Esophagus muscularis mucosa (tissue), 4 donors: ENCODE results near the gene B4GALT1.

Experiments
- CTCF ChIP-seq, 3 experiments: fragments of 200-600 bp in 2 of 3; fragments of 450-650 bp in 1 of 3; sonication (generic) in 2 of 3; IDR thresholded peaks; one replicate each; pipeline ENCODE4 v1.5.1; 2017 to 2019; ENCODE audit warnings: antibody characterized with exemption in 3 of 3, mild to moderate bottlenecking in 2 of 3, moderate library complexity in 1 of 3
- EP300 ChIP-seq: sonication (generic); formaldehyde crosslinking; IDR thresholded peaks from one replicate; pipeline ENCODE4 v1.6.1; 2017; ENCODE audit warnings: antibody characterized with exemption
- POLR2A ChIP-seq: fragments of 450-650 bp; IDR thresholded peaks from one replicate; pipeline ENCODE4 v1.6.1; 2017; ENCODE audit warnings: antibody characterized with exemption, moderate library complexity, mild to moderate bottlenecking, low read depth
- POLR2AphosphoS5 ChIP-seq, 2 donors: sonication (generic); formaldehyde crosslinking; IDR thresholded peaks; one replicate each; pipeline ENCODE4 v1.6.1; 2017; ENCODE audit warnings: antibody characterized with exemption in 2 of 2

GRCh38 chr9:33124751-33125381 is 42.3 kb downstream of the B4GALT1 start:
- TF ChIP-seq CTCF (IDR thresholded peaks at IDR 0.05) (no peak), POLR2A (no peak), EP300 (no peak), POLR2AphosphoS5 (IDR thresholded peaks at IDR 0.05) (no peak)
